WERI-Rb-1 (cell line): ENCODE data around the gene LPCAT1.
"Not testable (repeated sequence)": the region's sequence is repeated elsewhere in the genome, so short reads cannot be mapped to it uniquely, and the experiment has no call there.

Source experiments
- DNase-seq: peaks from one replicate; pipeline ENCODE4 v3.0.0-alpha.2; 2020
- H3K27ac ChIP-seq: fragments of 250-450 bp; sonication (Bioruptor Pico); 2 replicates; pipeline ENCODE4 v1.5.1; 2020; ENCODE audit warnings: mild to moderate bottlenecking, moderate library complexity
- H3K27me3 ChIP-seq: fragments of 250-450 bp; sonication (Bioruptor Pico); 2 replicates; pipeline ENCODE4 v1.5.1; 2021; ENCODE audit warnings: mild to moderate bottlenecking, low read depth, moderate library complexity; ENCODE audit not compliant: insufficient read depth, severe bottlenecking
- H3K36me3 ChIP-seq: fragments of 250-450 bp; sonication (Bioruptor Pico); 2 replicates; pipeline ENCODE4 v1.5.1; 2020; ENCODE audit warnings: mild to moderate bottlenecking, moderate library complexity
- H3K4me3 ChIP-seq: 2 replicates; pipeline ENCODE4 v1.5.1; 2011; ENCODE audit warnings: low read depth, mild to moderate bottlenecking, control low read depth, low read length
- H3K9me3 ChIP-seq: fragments of 250-450 bp; sonication (Bioruptor Pico); 2 replicates; pipeline ENCODE4 v1.5.1; 2021; ENCODE audit warnings: mild to moderate bottlenecking, moderate library complexity; ENCODE audit not compliant: severe bottlenecking
- TF ChIP-seq, protein P1 (sequence below): IDR thresholded peaks from 2 replicates; pipeline ENCODE4 v1.5.1; 2011; ENCODE audit warnings: low read depth, mild to moderate bottlenecking, control low read depth, inconsistent platforms, low read length

LPCAT1 gene

DNA sequence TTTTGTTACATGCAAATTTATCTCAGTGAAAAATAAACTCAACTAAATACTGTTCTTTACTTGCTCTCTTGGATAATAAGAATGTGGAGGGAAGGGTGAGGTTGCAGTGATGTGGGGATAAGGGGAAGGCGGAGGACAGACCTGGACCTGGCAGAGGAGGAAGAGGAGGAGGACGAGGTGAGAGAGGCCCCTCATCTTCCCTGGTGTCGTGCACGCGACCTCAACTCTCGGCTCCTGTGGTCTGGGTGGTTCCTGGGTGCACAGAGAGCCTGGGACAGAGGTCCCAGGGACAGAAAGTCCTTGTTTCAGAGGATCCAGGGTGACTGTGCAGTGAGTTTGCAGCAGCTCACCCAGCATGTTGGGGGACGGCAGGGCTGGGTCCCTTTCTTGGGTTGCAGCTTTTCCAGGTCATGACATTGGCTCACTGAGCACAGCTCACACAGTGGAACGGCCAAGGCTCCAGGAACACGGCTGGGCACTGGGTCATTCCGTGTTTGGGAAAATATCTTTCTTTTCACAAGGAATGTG is 37.7 kb upstream of the LPCAT1 start:
- H3K9me3 ChIP-seq, result peaks cover 3% of the 10 kb centered on the region
- TF ChIP-seq, protein P1, sequence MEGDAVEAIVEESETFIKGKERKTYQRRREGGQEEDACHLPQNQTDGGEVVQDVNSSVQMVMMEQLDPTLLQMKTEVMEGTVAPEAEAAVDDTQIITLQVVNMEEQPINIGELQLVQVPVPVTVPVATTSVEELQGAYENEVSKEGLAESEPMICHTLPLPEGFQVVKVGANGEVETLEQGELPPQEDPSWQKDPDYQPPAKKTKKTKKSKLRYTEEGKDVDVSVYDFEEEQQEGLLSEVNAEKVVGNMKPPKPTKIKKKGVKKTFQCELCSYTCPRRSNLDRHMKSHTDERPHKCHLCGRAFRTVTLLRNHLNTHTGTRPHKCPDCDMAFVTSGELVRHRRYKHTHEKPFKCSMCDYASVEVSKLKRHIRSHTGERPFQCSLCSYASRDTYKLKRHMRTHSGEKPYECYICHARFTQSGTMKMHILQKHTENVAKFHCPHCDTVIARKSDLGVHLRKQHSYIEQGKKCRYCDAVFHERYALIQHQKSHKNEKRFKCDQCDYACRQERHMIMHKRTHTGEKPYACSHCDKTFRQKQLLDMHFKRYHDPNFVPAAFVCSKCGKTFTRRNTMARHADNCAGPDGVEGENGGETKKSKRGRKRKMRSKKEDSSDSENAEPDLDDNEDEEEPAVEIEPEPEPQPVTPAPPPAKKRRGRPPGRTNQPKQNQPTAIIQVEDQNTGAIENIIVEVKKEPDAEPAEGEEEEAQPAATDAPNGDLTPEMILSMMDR, result no peak
- no peak overlapping the region for H3K27ac ChIP-seq
- no peak overlapping the region for H3K4me3 ChIP-seq
- H3K27me3 ChIP-seq, result no peaks in the 10 kb centered on the region
- no peak for DNase-seq
- no peaks in the 10 kb centered on the region for H3K36me3 ChIP-seq

DNA sequence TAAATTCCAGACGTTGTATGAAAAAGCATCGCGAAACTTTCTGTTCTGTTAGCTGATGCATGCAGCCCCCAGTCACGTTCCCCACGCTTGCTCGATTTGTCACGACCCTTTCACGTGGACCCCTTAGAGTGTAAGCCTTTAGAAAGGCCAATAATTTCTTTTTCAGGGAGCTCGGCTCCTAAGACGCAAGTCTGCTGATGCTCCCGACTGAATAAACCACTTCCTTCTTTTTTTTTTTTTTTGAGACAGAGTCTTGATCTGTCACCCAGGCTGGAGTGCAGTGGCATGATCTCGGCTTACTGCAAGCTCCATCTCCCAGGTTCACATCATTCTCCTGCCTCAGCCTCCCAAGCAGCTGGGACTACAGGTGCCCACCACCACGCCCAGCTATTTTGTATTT is 36.7 kb upstream of the LPCAT1 start:
- not testable (repeated sequence) for H3K27ac ChIP-seq, H3K27me3 ChIP-seq, H3K9me3 ChIP-seq, DNase-seq, H3K4me3 ChIP-seq, H3K36me3 ChIP-seq

DNA sequence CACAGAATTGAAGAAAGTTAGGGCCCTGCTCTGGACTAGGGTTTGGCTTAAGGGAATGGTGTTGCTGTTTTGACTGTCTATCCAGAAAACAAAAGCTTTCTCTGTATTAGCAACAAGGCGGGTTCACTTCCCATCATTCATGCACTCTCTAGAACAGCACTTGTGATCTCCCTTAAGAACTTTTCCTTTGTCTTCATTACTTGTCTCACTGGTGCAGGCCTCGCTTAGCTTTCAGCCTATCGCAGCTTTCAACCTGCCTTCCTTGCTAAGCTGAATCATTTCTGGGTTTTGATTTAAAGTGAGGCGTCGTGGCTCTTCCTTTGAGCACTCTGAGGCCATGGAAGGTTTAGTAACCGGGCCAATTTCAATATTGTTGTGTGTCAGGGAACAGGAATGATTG is 35.2 kb upstream of the LPCAT1 start:
- no peaks in the 10 kb centered on the region for H3K36me3 ChIP-seq
- TF ChIP-seq, protein P1, result no peak
- H3K27me3 ChIP-seq, result no peaks in the 10 kb centered on the region
- peaks cover 3% of the 10 kb centered on the region for H3K9me3 ChIP-seq
- H3K4me3 ChIP-seq, result no peak overlapping the region
- H3K27ac ChIP-seq, result no peak overlapping the region
- no peak for DNase-seq

DNA sequence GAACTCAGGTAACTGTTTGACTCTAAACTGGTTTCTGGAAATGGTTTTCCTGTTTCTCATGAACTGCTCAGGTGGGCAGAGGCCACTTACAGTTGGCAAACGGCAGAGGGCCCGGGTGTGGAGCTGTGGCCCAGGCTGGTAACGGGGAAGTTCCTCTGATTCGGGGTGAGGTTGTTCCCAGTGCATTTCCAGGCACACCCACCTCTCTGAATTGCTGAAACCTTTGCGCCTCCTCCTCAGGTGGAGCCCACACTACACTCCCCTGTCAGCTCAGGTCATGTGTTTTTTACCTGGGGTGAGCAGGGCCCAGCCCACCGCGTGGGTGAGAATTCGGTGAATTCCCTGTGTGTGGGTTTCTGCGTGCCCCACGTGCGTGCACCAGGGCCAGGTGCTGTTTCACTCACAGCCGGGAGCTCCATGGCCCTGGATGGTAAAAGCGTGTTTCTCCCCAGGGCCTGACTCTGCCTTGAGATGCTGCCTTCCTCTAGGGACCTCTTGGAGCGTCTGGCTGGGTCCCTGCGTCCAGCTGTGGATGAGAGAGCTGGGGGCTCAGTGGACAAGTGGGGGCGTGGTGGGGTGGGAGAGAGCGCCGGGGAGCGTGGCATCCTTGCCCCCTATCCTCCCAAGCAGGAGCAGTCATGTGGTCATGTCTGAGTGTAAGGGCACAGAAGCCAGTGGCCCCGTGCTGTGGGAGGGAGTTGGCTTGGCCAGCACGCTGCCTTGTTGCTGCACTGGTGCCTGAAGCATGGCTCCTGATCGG is 33.5 kb upstream of the LPCAT1 start:
- no peak for DNase-seq
- Histone ChIP-seq H3K9me3 (no peaks in the 10 kb centered on the region), H3K27me3 (no peaks in the 10 kb centered on the region), H3K36me3 (no peaks in the 10 kb centered on the region), H3K4me3 (no peak overlapping the region), H3K27ac (no peak overlapping the region)
- TF ChIP-seq, protein P1, result no peak

DNA sequence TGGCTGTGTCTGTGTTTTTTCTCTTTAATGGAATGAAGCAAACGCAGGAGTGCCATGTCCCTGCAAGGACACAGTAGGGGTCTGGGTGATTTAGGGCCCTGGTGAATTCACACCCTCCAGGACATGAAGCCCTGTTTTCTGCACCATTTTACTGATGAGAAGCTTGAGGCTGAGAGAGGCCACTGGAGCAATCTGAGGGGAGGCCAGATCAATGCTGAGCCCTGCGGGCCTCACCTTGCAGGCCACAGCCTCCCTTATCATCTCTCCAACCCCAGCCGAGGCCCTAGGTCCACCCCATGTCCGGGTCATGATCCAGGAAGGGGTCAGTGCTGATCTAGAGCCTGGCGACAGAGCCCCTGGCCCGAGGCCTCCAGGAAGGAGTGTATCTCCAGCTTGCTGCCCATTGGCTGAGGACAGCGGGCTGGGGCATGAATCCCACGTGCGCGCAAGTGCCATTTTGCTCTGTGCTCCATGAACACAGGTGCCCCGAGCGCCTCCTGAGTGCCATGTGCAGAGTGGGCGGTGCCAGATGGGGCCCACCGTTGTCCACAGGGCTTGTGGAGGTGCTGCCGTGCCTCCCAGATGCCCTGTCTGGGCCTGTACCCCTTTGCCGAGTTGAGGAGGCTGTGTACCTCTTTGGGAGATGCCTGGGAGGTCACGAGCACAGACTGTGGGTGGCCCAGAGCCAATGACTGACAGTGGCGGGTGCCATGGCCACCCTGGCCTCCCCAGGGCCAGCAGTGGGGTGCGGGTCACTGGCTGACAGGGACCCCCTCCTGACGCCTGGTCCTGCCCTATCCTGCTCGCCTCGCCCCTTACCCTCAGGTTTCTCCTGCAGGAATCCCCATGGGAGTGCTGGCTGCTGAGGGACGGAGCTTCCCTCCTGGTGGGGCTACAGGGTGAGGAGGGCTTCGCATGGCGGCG is 32.3 kb upstream of the LPCAT1 start:
- Histone ChIP-seq H3K27ac (no peak overlapping the region), H3K4me3 (no peak overlapping the region), H3K36me3 (no peaks in the 10 kb centered on the region), H3K9me3 (no peaks in the 10 kb centered on the region), H3K27me3 (no peaks in the 10 kb centered on the region)
- TF ChIP-seq, protein P1, result no peak
- DNase-seq, result no peak

DNA sequence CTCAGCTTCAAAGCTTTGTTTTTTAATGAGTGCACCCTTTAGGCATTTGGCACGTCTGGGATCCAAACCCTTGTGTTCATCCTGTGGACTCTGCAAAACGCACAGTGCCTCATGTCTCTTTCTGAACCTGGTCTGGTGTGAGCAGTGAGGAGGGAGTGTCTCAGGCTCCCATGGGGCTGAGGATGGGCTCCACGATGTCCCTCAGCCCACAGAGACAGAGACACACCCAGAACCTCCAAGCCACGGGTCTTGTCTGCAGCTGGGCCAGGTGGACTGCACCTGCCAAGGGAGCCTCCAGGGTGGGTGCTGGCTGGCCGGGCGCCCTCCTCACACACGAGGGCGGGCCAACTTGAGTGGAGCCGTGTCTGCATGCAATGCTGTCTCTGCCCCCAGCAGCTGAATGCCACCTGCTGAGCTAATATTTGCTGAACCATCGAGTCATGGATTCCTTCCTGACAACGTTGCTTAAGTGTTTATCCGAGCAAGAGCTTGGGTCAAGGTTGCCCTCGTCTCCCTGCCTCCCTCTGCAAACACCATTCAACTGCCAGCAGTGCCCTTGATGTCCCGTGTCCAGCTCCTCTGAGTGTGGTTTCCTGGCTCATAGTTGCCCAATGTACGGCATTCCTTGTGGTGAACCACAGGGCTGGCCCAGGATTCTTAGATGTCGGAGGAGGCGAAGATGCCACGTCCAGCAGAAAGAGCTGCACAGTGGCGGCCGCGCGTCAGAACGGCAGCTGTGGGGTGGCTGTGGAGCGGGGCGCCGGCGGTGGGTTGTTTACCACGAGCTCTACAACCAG is 31.4 kb upstream of the LPCAT1 start:
- H3K36me3 ChIP-seq, result no peaks in the 10 kb centered on the region
- H3K4me3 ChIP-seq, result no peak overlapping the region
- TF ChIP-seq, protein P1, result no peak
- no peaks in the 10 kb centered on the region for H3K9me3 ChIP-seq
- no peak for DNase-seq
- H3K27me3 ChIP-seq, result no peaks in the 10 kb centered on the region
- H3K27ac ChIP-seq, result no peak overlapping the region
